GM13977 (cell line): ENCODE results near the gene MAP3K3.

Experiments used
- DNase-seq: peaks from one replicate; pipeline ENCODE4 v3.0.0; 2012; ENCODE audit warnings: low spot score
- in situ Hi-C: fragments of 300-500 bp; cut with MboI; formaldehyde crosslinking; loops from one replicate; pipeline ENCODE4 v1.12.0; 2022; ENCODE audit warnings: low sequenced_read_pairs, low pct_unique_long_range_greater_than_20kb, mixed read lengths, inconsistent platforms; ENCODE audit not compliant: unreplicated experiment
- TF ChIP-seq, protein P1 (sequence below): IDR thresholded peaks from 2 replicates; pipeline ENCODE4 v1.5.1; 2012; ENCODE audit warnings: mild to moderate bottlenecking, control low read depth; ENCODE audit not compliant: insufficient read depth; ENCODE audit errors: extremely low read depth, missing control alignments

MAP3K3 gene

DNA sequence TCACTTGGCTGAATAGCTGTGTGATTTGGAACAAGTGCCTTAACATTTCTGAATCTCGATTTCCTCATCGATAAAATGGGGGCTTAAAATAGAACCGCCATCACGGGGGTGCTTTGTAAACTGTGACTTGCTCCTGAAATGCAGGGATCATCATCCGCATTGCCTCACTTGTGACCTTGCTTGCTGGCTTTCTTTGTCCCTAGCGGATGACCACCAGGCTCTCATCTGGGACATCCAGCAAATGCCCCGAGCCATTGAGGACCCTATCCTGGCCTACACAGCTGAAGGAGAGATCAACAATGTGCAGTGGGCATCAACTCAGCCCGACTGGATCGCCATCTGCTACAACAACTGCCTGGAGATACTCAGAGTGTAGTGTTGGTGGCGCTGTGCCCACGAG lies 33.4 kb upstream of the MAP3K3 start:
- in situ Hi-C loops: no loop called here
- no peak for DNase-seq
- TF ChIP-seq, protein P1, sequence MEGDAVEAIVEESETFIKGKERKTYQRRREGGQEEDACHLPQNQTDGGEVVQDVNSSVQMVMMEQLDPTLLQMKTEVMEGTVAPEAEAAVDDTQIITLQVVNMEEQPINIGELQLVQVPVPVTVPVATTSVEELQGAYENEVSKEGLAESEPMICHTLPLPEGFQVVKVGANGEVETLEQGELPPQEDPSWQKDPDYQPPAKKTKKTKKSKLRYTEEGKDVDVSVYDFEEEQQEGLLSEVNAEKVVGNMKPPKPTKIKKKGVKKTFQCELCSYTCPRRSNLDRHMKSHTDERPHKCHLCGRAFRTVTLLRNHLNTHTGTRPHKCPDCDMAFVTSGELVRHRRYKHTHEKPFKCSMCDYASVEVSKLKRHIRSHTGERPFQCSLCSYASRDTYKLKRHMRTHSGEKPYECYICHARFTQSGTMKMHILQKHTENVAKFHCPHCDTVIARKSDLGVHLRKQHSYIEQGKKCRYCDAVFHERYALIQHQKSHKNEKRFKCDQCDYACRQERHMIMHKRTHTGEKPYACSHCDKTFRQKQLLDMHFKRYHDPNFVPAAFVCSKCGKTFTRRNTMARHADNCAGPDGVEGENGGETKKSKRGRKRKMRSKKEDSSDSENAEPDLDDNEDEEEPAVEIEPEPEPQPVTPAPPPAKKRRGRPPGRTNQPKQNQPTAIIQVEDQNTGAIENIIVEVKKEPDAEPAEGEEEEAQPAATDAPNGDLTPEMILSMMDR: no peak

DNA sequence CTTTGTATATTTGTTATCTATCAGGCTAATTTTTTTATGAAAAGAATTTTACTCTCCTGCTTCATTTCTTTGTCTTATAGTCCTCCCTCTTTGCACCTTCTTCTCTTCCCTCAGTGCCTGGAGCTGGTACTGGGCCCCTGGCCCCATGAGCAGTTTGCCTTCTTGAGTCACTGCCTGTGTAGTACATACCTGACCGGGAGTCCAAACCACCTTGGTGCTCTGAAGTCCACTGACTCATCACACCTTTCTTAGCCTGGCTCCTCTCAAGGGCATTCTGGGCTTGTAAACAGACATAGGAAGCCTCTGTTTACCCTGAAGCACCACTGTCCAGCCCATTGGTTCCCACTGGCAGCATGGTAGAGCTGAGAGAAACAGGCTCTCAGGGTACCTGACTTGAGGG lies 32.6 kb upstream of the MAP3K3 start:
- DNase-seq: no peak
- TF ChIP-seq, protein P1: no peak
- in situ Hi-C loops: no loop called here

DNA sequence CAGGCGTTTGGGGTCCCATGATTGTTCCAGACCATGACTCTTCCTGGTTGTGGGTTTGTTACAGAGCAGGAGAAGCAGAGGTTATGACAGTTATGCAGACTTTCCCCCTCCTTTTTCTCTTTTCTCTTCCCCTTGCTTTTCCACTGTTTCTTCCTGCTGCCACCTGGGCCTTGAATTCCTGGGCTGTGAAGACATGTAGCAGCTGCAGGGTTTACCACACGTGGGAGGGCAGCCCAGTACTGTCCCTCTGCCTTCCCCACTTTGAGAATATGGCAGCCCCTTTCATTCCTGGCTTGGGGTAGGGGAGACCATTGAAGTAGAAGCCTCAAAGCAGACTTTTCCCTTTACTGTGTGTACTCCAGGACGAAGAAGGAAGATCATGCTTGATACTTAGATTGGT lies 29.4 kb upstream of the MAP3K3 start:
- TF ChIP-seq, protein P1: no peak
- DNase-seq: no peak
- in situ Hi-C loops: no loop called here

DNA sequence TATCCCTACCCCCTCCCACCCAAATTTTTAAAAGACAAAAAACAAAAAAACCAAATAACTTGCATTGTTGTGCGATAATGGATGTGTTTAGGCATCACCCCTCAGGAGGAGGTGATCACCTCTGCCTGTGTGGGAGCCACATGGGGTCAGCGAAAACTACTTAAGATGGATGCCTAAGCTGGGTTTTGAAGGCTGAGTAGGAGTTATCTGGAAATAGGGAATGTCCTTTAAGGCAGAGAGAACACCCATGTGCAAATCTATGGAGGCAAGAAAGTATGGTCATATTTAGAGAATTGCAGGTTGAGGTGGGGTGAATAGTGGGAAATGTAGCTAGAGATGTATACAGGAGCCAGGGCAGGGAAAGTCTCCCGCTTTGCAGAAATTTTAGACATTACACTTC lies 27.1 kb upstream of the MAP3K3 start:
- in situ Hi-C loops: no loop called here
- no peak for DNase-seq
- TF ChIP-seq, protein P1: no peak

DNA sequence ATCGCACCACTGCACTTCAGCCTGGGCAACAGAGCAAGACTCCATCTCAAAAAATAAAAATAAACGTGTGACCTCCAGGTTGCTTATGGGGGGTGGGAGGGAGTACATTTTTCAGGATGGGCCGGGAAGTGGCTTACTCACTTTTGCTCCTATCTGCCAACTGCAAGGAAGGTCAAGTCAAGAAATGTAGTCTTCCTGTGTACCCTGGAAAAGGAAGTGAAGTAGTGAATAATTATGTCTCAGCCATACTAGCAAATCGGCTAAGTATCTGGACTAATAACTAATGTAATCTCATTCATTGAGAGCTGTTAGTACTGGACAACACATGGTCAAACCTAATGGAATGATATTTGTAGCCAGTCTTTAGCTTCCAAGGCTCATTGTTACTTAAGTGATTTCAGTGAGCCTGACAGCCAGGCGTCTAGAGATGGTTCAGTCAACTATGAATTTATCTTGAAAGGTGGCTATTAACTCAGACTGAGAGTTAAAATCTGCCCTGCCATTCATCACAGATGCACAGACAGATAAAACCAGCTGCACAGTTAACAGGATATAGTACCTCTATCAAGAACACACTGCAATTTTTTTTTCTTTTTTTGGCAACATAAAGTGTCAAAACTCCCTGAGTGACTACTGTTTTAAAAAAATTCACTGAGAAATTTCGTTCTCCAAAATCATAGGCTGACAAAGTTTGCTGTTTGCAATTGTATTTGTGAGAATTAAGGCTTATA lies 25.2 kb upstream of the MAP3K3 start:
- in situ Hi-C loops: no loop called here
- TF ChIP-seq, protein P1: no peak
- DNase-seq: no peak

DNA sequence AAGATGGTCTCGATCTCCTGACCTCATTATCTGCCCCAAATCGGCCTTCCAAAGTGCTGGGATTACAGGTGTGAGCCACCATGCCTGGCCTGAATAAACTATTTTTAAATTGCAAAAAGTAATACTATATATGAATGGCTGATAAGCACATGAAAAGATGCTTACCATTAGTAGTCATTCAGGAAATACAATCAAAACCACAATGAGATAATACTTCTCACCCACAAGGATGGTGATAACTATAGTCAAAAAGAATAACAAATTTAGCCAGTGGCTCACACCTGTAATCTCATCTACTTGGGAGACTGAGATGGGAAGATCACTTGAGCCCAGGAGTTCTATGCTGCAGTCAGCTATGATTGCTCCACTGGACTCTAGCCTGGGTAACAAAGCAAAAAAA lies 23.9 kb upstream of the MAP3K3 start:
- TF ChIP-seq, protein P1: no peak
- in situ Hi-C loops: no loop called here
- DNase-seq: no peak
